ENCODE measurements around the gene SLC38A1.
"Not testable (repeated sequence)": the region's sequence is repeated elsewhere in the genome, so short reads cannot be mapped to it uniquely, and the experiment has no call there.

Gene SLC38A1

DNA sequence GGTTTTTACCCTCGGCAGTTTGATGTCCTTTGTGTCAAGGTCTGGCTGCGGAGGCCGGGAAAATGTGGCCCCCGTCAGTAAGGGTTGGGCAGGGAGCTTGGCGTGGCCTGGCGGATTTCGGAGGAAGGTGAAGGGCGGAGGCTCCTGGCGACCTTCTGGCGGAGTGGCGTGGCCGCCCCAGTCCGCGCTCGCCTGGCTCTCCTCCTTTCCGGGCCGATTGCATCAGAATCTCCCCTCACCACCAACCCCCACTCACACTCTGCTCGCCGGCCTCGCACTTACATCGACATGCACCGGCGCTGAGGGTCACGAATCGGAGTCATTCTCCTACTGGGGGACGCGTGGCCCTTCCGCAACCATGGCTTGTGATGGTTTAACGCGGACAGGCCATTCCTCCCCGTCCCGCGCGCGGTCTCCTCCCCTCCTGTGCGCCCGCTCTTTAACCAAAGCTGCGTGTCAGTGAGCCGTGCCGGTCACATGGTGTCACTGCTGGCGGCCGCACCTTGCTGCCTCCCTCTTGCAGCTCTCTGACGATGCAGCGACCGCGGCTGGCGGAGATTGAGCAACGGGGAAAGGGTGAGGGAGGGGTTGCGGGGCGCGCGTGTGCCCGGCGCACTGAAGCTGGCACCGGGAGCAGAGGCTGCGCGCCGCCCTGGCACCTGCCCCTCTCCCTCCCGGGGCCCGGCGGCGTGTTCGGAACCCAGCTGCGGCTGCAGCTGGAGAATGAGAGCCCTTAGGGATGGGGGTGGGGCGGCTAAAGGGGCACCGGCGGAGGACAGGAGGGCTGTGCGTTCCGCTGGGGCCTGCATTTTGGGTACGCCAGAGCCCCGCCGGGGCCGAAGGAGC is at the start of gene SLC38A1:
Gene SLC38A1 (minus strand): TSS at position 461 of the 846 bp plus-strand sequence. CDS start 29,243 bp downstream, outside the sequence.
- peak; percentile 83 for DNase-seq (ENCODE audit: low read depth)

- no peak for DNase-seq (ENCODE audit: low read depth)
Observed at GRCh38 chr12:46318037-46318436, 49.2 kb upstream of the SLC38A1 start.

- DNase-seq (ENCODE audit: low read depth) = peak; percentile 5
Observed at GRCh38 chr12:46304070-46304469, 35.2 kb upstream of the SLC38A1 start.

GRCh38 chr12:46303039-46303666 is 34.3 kb upstream of the SLC38A1 start:
- DNase-seq (ENCODE audit: low read depth) = peak; percentile 54

DNA sequence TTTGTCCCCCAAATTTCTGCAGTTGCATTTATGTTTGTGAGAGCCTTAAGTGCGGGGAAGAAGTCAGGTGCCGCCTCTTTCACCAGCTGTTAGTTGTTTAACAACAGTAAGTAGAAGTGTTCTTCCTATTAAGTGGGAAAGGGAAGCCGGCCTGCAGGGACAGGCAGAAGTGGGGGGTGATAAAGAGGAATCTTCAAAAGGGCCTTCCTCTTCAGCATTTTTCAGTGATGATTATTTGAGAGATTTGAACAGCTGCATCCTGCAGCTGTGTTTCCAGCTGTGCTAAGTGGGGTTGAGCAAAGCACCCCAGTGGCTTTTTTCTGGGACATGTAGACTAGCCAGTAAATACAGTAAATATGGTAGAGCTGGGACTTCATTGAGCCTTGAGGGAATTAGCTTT is 32.1 kb upstream of the SLC38A1 start:
- DNase-seq (ENCODE audit: low read depth) = peak; percentile 16

DNA sequence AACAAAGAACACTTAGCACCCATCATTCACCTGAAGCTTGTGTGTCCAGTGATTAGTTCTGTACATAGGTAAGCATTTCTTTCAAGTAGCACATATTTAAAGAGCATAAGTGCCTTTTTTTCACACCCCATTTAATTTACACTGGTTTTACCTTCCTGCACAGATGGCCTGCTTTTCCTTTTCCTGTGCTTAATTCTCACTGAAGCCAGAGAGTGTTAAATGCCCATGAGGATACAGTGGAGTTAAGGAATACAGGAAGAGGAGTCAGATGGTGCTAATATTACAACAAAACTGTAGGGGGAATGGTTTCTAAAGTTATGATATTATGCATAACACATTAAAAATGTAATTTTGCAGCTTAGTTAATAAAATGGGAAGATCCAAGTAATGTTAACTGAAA is 31.0 kb upstream of the SLC38A1 start:
- DNase-seq (ENCODE audit: low read depth) = no peak

DNA sequence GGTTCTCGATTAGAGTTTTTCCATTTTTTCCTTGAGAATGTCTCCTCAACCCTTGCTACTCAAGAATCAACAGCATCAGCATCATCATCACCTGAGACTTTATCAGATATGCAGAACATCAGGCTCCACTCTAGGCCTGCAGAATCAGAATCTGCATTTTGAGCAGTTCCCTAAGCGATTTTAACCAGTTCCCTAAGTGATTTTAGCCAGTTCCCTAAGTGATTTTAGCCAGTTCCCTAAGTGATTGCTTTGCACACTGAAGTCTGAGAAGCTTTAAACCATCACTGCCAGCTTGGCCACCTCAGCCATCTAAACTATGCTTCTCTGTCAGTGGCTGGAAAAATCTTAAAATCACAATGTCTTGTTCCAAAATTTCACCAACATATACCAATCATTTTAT is 29.4 kb upstream of the SLC38A1 start:
- no peak for DNase-seq (ENCODE audit: low read depth)

- no peak for DNase-seq (ENCODE audit: low read depth)
Observed at GRCh38 chr12:46296822-46297221, 28.0 kb upstream of the SLC38A1 start.

DNA sequence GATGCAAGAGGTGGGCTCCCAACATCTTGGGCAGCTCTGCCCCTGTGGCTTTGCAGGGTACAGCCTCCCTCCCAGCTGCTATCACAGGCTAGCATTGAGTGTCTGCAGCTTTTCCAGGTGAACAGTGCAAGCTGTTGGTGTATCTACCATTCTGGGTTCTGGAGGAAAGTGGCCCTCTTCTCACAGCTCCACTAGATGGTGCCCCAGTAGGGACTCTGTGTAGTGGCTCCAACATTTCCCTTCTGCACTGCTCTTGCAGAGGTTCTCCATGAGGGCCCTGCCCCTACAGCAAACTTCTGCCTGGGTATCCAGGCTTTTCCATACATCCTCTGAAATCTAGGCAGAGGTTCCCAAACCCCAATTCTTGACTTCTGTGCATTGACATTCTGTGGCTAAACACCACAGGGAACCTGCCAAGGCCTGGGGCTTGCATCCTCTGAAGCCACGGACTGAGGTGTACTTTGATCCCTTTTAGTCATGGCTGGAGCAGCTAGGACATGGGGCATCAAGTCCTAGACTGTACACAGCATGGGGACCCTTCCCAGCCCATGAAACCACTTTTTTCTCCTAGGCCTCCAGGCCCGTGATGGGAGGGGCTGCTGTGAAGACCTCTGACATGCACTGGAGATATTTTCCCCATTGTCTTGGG is 24.0 kb upstream of the SLC38A1 start:
- DNase-seq (ENCODE audit: low read depth) = peak; percentile 37

GRCh38 chr12:46291953-46292352 is 23.1 kb upstream of the SLC38A1 start:
- not testable (repeated sequence) for DNase-seq (ENCODE audit: low read depth)

DNA sequence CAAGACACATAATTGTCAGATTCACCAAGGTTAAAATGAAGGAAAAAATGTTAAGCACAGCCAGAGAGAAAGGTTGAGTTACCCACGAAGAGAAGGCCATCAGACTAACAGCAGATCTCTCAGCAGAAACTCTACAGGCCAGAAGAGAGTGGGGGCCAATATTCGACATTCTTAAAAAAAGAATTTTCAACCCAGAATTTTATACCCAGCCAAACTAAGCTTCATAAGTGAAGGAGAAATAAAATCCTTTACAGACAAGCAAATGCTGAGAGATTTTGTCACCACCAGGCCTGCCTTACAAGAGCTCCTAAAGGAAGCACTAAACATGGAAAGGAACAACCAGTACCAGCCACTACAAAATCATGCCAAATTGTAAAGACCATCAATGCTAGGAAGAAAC is 16.3 kb upstream of the SLC38A1 start:
- DNase-seq (ENCODE audit: low read depth) = not testable (repeated sequence)

DNA sequence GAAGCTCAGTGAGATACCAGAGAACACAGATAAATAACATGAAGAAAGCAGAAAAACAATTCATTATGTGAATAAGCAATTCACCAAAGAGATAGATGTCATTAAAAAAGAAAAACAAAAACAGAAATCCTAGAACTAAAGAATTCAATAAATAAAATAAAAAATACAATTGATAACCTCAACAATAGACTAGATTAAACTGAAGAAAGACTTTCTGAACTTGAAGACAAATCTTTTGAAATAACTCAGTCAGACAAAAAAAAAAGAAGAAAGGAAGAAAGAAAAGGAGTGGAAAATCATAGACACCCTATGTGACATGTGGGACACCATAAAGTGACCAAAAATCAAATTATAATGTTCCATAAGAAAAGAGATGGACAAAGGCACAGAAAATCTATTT is 14.0 kb upstream of the SLC38A1 start:
- no peak for DNase-seq (ENCODE audit: low read depth)

DNA sequence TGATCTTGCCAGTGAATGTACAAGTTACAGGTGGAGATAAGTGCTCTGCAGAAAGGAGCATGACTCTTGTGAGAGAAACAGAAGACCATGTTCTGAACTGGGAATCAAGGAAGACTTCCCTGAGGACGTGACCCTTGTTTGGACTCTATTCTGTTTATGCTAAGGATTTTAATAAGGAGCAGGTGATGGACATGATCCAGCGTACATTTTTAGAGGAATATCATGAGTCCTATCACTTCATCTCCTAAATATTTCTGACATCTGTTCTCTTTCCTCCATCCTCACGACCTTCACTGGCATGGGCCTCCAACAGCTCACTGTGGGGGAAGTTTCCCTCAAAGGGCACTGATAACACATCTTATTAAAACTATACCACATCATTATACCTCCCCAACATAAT is 7.9 kb upstream of the SLC38A1 start:
- DNase-seq (ENCODE audit: low read depth) = no peak

DNA sequence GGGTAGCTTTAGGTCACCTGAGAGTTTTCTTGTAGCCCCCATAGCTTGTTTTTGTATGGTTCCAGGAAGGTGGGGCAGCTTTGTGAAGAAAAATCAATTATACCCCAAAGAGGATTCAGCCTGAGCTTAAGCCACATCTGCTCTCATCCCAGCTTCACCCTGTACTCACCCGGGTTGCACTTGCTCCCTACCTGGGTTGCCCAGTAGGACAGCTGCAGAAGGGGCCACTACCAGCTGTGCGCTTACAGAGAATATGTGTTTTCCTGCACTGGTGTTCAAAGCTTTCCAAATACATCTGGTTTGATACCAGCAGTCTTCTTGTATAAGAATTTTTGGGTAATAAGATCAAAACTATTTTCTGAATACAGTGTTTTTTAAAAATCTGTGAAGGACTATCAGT is 3.0 kb upstream of the SLC38A1 start:
- no peak for DNase-seq (ENCODE audit: low read depth)

DNA sequence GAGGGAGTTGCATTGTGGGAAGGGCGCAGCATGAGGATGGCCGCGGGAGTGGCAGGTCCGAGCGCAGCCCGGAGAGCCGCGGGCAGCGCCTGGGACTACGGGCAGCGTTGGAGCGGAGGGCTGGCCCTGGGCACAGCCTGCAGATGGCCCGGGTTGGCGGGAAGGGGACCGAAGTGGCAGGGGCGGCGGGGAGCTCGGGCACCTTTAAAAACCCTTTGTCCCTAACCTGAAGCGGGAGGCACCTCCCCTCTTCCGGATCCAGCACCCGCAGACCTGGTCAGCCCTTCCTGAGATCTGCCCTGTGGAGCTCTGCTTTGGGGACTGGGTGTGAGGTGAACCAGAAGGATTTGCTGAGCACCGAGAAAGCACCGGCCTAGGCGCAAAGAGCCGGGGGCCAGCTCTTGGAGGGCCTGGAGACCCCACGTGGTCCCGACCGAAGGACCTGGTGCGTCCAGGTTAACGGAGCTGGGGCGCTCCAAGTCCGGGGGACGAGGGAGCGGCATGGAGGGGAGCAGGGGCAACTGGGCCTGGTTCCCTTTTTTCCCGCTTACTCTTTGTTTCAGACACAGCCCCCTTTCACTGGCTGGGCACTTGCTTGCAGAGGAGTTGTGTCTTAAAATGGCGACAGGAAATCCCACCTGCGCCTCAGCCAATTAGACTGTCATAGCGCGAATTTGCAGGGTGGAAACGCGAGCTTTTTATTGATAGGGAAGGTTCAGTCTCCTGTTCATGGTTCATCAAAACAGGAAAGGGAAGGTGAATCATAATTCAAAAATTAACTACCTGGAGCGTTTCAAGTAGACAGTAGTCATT is 792 bp upstream of the SLC38A1 start:
- no peak for DNase-seq (ENCODE audit: low read depth)

- DNase-seq (ENCODE audit: low read depth) = peak; percentile 60
Observed at GRCh38 chr12:46267825-46268582, 839 bp downstream of the SLC38A1 start.

GRCh38 chr12:46267575-46267824 is 1.3 kb downstream of the SLC38A1 start:
- no peak for DNase-seq (ENCODE audit: low read depth)

DNA sequence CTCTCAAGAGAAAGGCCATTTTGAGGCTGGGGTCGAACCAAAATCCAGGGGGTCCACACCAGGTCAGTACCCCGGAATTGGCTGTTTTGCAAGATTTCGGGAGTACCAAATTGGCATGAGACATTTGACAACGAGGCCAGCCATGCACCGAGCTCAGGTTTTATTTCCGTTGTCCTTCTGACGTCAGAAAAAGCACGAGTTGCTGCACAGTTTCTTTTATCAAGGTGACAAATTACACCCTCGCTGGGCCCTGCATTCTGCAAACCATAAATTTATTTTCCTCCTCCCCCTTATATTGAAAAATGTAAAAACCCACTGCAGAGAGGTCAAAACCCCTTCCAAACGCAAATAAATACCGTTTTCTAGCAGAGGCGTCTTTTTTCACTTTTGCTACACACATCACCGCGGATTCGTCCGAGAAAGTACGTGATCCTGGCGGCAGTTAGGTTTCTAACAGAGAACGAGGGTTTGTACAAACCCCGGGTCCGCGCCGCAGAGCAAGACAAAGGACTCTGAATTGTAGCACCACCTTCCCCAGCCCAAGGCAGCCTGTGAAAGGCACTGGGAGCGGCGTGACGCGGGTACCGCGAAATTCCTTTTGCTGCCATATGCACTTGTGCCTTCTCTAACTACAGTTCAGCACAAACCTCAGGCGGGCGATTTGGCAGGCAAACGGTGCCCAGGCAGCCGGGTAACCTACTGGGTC is 1.8 kb downstream of the SLC38A1 start:
- DNase-seq (ENCODE audit: low read depth) = peak; percentile 77

- DNase-seq (ENCODE audit: low read depth) = peak; percentile 42
Observed at GRCh38 chr12:46266382-46266791, 2.5 kb downstream of the SLC38A1 start.

GRCh38 chr12:46265734-46266133 is 3.1 kb downstream of the SLC38A1 start:
- DNase-seq (ENCODE audit: low read depth) = no peak

DNA sequence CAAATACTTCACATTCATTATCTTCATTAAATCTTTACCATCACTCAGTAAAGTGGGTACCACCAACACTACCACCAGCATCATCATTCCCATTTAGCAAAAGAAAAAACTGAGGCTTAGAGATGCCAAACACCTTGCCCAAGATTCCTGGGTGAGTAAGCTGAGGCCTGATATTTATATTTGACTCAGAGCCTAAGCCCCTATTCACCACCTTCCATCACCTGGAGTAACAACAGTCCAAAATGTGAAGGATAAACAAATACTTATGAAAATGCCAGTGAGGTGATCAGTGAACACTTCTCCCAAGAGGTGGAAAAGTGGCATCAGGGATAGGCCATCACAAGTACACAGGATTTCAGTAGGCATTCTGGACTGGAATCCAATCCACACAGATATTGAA is 3.7 kb downstream of the SLC38A1 start:
- no peak for DNase-seq (ENCODE audit: low read depth)
